OCI-LY1 (cell line): Measurements from ENCODE around the gene EEF1G.

ENCODE experiments used
- EZH2 ChIP-seq: fragments of 200-600 bp; sonication (generic), shearing (Covaris generic); IDR thresholded peaks from 2 replicates; pipeline ENCODE4 v1.8.0; 2017; ENCODE audit warnings: borderline replicate concordance, mixed run types, mild to moderate bottlenecking, antibody characterized with exemption, low read length, moderate library complexity, mixed read lengths
- TF ChIP-seq, protein P1 (sequence below): fragments of 200-600 bp; sonication (generic), shearing (Covaris generic); IDR thresholded peaks from 2 replicates; pipeline ENCODE4 v1.5.1; 2017; ENCODE audit warnings: mild to moderate bottlenecking, antibody characterized with exemption, low read length, moderate library complexity, mixed read lengths

DNA sequence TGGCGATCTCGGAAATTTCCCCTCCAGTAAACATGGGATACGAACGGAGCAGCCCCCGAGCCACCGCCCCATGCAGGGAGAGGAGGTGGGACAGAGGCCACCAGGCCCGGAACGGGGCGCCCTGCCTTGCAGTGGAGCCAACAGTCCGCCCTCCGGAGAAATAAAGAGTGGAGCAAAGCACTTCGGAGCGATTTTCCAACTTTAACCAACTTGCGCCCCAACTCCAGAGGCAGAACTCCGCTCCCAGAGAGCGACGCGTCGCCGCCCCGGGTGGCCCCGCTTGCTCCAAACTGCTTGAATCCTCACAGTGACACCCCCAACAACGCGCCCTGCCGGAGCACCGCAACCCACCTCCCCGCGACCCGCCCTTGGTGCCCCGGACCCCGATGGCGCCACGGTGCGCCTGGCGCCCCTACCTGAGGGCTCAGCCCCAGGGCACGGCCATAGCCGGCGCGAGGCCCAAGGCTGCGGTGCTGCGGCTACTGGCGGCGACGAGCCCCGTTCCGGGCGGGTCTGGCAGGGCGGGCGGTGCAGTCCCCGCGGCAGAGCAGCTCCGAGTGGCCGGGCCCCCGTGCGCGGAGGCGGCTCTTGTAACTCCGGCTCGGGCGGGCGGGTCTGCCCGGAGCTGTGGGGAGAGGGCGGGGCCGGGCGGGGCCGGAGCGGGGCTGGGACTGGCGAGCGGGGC is 27.3 kb downstream of the EEF1G start, which contains the start of gene AHNAK:
- TF ChIP-seq, protein P1, sequence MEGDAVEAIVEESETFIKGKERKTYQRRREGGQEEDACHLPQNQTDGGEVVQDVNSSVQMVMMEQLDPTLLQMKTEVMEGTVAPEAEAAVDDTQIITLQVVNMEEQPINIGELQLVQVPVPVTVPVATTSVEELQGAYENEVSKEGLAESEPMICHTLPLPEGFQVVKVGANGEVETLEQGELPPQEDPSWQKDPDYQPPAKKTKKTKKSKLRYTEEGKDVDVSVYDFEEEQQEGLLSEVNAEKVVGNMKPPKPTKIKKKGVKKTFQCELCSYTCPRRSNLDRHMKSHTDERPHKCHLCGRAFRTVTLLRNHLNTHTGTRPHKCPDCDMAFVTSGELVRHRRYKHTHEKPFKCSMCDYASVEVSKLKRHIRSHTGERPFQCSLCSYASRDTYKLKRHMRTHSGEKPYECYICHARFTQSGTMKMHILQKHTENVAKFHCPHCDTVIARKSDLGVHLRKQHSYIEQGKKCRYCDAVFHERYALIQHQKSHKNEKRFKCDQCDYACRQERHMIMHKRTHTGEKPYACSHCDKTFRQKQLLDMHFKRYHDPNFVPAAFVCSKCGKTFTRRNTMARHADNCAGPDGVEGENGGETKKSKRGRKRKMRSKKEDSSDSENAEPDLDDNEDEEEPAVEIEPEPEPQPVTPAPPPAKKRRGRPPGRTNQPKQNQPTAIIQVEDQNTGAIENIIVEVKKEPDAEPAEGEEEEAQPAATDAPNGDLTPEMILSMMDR, result no peak
- no peak for TF ChIP-seq EZH2
